Right cardiac atrium (tissue), 5 donors: Measurements from ENCODE around the gene F11. TPM values are rescaled to one million over a fixed set of nuclear protein-coding genes. Genes with fewer than 3 reads are reported as not detected.

ENCODE experiments used
- ATAC-seq, 2 donors: fragments of 200-7000 bp; cut with Tn5 transposase; one replicate each; pipeline versions ENCODE4 v1.8.0 to v1.9.1; 2020; ENCODE audit warnings: moderate library complexity in 2 of 2, mild to moderate bottlenecking in 1 of 2
- DNase-seq, 3 donors: peaks; one replicate each; pipeline ENCODE4 v3.0.0-alpha.2; 2020
- H3K27ac ChIP-seq: one replicate; pipeline ENCODE4 v1.5.1; 2013; ENCODE audit warnings: mild to moderate bottlenecking, low read length, control low read depth, moderate library complexity
- H3K27me3 ChIP-seq: one replicate; pipeline ENCODE4 v1.6.1; 2013; ENCODE audit not compliant: control insufficient read depth, insufficient read depth
- H3K4me1 ChIP-seq: one replicate; pipeline ENCODE4 v1.6.1; 2013; ENCODE audit warnings: low read length; ENCODE audit not compliant: control insufficient read depth, insufficient read depth
- H3K4me3 ChIP-seq: one replicate; pipeline ENCODE4 v1.5.1; 2013; ENCODE audit warnings: low read length, control low read depth
- H3K9me3 ChIP-seq: one replicate; pipeline ENCODE4 v1.6.1; 2013; ENCODE audit warnings: low read length; ENCODE audit not compliant: control insufficient read depth
- WGBS: extraction: QIAGEN DNeasy Blood & Tissue Kit; methylation state at CpG from one replicate; pipeline ENCODE4 v1.1.7; 2013; 5-methylcytosine and 5-hydroxymethylcytosine counted together
- intact Hi-C, 4 donors: fragments of 100-400 bp; cut with DNase I; formaldehyde crosslinking; loops; one replicate each; pipeline versions ENCODE4 v1.11.0 to v1.14.0; 2022 to 2023
- polyA plus RNA-seq: library from polyadenylated mRNA; stranded (reverse); fragments of 200-250 nt; gene quantifications from one replicate; pipeline ENCODE4 v1.2.3, GENCODE V29; 2013
- total RNA-seq, 4 donors: library from RNA; stranded (reverse); fragmentation: NEBNext Ultra II Directional; extraction: Animal tissue kit (Norgen Biotek cat#: 25700); gene quantifications; one replicate each; pipeline ENCODE4 v1.2.1, GENCODE V29; 2021
- donor health status: healthy with polysubstance abuse.
- donor health status: DM: no; HTN: yes; CAD: no.
- donor health status: DM: no; HTN: no; CAD: no.
- donor health status: DM: no; HTN: yes; CAD: no; lungs with severe emphysema.
- donor health status: DM: yes; HTN: yes; CAD: no.

Gene F11
- total and polyA plus RNA-seq, 5 donors, result 0.35 to 0.82 TPM; not detected in 3

DNA sequence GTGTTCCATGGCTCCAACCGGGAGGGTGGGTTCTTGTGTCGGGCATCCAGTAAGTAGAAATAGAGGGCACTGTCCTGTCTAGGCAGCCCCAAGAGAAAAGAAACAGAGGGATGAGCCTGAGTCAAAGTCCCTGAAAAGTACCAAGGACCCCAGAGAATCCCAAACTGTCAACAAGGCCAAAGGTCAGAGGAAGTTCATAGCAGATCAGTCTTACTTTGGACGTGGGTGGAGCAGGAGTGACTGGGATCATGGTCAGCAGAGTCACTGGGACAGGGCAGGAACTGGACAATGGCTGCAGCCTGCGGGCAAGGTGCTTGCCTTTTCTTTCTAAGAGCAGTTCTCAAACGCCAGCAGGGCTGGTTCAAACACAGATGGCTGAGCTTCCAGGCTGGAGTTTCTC lies 17.3 kb downstream of the F11 start:
- intact Hi-C loops, result no loop called here
- no peak overlapping the region for H3K27ac ChIP-seq
- H3K27me3 ChIP-seq, result peaks cover 3% of the 10 kb centered on the region
- ATAC-seq (no peak), DNase-seq (no peak)
- H3K9me3 ChIP-seq, result no peaks in the 10 kb centered on the region
- H3K4me3 ChIP-seq, result no peak overlapping the region
- no peaks in the 10 kb centered on the region for H3K4me1 ChIP-seq
- WGBS, result 76% methylated on average over 5 of the region's 5 CpGs

DNA sequence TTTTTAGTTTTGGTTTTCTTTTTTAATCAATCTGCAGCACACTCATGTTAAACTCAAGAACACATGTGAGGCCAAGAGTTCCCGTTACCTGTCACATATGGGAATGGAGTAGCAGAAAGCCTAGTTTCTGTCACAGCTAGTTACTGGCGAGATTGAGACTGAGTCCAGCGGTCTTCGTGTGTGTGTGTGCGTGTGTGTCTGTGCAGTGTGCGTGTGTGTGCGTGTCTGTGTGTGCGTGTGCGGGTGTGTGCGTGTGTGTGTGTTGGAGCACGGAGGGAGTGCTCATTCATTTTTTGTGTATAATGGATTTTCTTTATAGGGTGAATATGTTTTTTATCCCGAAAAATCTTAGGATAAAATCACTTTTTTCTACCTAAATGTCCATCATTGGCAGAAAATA lies 19.2 kb downstream of the F11 start:
- H3K9me3 ChIP-seq, result no peaks in the 10 kb centered on the region
- intact Hi-C loops, result no loop called here
- H3K4me3 ChIP-seq, result no peak overlapping the region
- peaks cover 3% of the 10 kb centered on the region for H3K27me3 ChIP-seq
- H3K27ac ChIP-seq, result no peak overlapping the region
- no peaks in the 10 kb centered on the region for H3K4me1 ChIP-seq
- 89% methylated on average over 12 of the region's 12 CpGs for WGBS
- ATAC-seq (no peak), DNase-seq (no peak)

DNA sequence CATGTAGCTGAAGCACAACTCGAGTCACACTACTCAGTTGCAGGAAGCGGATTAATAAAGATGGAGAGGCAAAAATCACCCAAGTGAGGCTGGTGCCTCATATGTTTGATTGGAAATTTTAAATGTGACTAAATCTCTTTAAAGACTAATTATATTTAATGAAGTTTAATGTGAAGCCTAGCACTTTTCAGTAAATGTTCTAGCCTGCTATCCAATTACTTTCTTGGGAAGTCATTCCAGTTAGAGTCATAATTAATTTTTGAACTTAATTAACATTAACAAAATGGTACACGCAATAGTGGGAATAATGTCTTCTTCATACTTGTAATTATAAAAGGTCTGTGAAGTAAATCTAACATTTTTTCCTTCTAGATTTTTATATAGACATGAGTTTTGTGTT lies 20.6 kb downstream of the F11 start:
- 90% methylated on average over 3 of the region's 3 CpGs for WGBS
- peaks cover 3% of the 10 kb centered on the region for H3K27me3 ChIP-seq
- no peak overlapping the region for H3K27ac ChIP-seq
- no peaks in the 10 kb centered on the region for H3K9me3 ChIP-seq
- H3K4me3 ChIP-seq, result no peak overlapping the region
- intact Hi-C loops, result no loop called here
- DNase-seq, result no peak
- H3K4me1 ChIP-seq, result no peaks in the 10 kb centered on the region
- ATAC-seq, result no peak

DNA sequence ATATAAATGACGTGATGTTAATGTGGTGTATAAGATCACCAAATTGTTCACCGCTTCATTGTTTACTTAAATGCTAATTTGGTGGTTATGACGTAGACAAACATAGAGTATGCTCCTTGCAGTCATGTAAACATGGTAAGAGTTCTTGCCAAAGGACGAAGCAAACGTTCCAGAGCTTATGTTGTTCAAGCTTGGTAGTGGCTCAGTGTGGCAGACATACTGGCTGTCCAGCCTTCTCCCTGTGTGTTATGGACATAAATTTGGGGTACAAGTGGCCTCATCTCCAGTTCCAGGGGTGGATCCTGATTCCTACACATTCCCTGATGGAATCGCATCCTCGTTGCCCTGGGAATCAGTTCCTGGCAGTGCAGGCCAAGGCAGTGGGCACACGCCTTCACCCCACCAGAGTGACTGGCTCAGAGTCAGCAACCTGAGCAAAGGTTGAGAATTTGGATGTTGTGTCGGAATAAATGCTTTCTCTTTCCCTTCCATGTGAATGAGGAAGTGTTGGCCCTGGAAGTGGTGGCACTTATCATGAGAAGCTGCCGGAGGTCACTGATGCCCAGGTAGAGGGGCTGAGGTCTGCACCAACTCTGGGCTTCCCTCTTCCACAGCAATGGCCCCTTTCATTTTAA lies 25.4 kb downstream of the F11 start:
- ATAC-seq (no peak), DNase-seq (no peak)
- Histone ChIP-seq H3K9me3 (no peaks in the 10 kb centered on the region), H3K4me1 (no peaks in the 10 kb centered on the region), H3K4me3 (no peak overlapping the region), H3K27ac (no peak overlapping the region), H3K27me3 (no peaks in the 10 kb centered on the region)
- intact Hi-C loops, result loop anchor here in 1 of 4 donors (10.0 kb wide), 1 partner anchor 293 kb away; no protein-coding TSS in a partner anchor
- 83% methylated on average over 10 of the region's 10 CpGs for WGBS

DNA sequence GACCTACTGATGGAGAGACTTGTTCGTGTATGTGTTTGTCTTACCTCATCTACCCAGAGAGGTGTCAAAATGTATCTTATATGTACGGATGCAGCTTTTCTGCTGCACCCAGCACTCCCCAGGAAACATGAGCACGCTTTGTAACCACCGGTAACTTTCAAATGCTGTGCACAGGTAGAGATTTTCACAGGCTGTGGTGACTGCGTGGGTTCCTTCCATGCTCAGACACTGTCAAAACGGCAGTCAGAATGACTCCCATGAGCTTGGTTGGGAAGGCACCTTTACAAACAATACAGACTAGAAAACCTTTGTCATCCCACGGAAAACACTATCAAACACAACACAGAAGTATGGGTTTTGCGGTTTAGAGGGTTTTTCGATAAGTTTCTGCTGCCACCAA lies 28.2 kb downstream of the F11 start:
- H3K27me3 ChIP-seq, result peaks cover 1% of the 10 kb centered on the region
- DNase-seq (no peak), ATAC-seq (no peak)
- no peaks in the 10 kb centered on the region for H3K9me3 ChIP-seq
- H3K4me1 ChIP-seq, result no peaks in the 10 kb centered on the region
- 85% methylated on average over 9 of the region's 9 CpGs for WGBS
- no peak overlapping the region for H3K4me3 ChIP-seq
- no peak overlapping the region for H3K27ac ChIP-seq
- intact Hi-C loops, result loop anchor here in 1 of 4 donors (10.0 kb wide), 1 partner anchor 291 kb away; no protein-coding TSS in a partner anchor

DNA sequence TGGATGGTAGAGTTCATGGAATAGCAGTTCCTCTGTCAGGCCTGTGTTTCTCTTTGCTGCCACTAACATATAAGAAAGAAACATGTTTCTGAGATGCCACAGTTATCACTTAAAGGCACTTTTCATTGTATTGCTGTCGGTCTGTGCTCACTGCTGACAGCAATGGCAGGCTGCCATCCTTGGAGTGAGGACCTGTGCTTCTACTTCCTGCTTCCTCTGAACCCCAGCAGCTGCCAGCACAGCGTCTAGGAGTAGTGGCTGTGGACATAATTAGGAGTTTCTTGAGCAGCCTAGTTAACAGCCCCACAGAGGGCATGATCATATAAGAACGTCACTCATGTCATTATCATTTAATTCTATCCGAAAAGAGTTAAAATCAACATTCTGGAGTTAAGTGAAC lies 30.5 kb downstream of the F11 start:
- no peak for ATAC-seq
- Histone ChIP-seq H3K9me3 (no peaks in the 10 kb centered on the region), H3K4me1 (no peaks in the 10 kb centered on the region), H3K27me3 (peaks cover 2% of the 10 kb centered on the region), H3K4me3 (no peak overlapping the region), H3K27ac (no peak overlapping the region)
- DNase-seq, result no peak
- 33% methylated on average over 4 of the region's 4 CpGs for WGBS
- intact Hi-C loops, result loop anchor here (5.0 to 10.0 kb wide), 2 partner anchors 288 to 291 kb away; no protein-coding TSS in a partner anchor

DNA sequence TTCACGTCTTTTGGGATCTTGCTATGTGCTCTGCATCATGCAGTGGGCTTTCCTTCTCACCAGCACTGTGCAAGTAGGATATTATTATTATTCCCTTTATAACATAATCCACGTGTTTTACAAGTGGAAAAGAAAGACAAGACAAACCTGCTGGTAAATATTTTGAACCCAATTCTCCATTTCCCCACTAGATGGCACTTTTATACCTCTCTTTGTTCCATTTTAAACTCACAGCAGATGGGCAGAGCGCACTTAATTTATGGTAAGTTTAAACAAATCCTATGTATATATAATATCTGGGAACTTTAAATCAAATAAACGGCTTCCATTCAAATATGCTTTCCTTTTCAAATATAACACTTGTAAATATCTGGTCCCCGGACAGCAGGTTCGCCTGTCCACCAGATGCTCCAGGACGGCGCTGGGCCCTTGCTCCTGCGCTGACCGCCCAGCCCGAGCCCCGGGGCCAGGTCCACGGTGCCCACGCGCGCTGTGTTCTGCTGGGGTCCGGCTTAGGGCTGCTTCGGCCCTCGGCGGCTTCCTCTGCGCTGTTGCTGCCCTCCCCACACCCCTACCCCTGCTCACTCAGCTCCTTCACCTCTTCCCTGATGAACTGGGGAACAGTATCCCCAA lies 31.1 kb downstream of the F11 start:
- 52% methylated on average over 21 of the region's 21 CpGs for WGBS
- Histone ChIP-seq H3K4me1 (no peaks in the 10 kb centered on the region), H3K27me3 (peaks cover 2% of the 10 kb centered on the region), H3K27ac (no peak overlapping the region), H3K9me3 (no peaks in the 10 kb centered on the region), H3K4me3 (no peak overlapping the region)
- ATAC-seq (no peak), DNase-seq (no peak)
- intact Hi-C loops, result loop anchor here (5.0 to 10.0 kb wide), 2 partner anchors 288 to 290 kb away; no protein-coding TSS in a partner anchor

DNA sequence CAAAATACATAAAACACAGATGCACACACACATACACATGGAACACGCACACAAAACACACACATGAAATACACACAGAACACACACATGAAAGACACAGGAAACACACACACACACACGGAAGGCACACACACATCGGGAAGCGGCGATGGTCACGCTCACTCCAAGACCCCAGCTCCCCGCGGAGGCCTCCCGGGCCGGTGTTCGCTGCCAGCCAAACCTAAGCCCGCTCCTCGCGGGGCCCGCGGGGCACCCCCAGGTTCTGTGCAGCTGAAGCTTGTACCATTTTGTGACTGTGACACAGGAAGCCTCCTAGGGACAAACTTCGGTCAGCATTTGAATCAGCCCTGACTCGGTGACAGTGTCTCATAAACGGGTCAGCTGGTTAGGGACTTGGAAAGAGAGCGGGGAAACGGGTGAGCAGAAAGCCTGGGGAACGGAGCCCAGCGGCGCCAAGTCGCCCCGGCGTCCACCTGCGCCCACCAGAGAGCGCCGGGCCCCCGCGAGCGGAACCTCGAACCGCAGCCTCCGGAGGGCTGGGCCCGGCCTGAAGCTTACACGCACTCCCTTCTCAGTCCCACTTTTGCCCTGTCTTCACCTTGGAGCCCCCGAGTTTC lies 32.1 kb downstream of the F11 start:
- intact Hi-C loops, result loop anchor here (5.0 to 10.0 kb wide), 2 partner anchors 287 to 289 kb away; no protein-coding TSS in a partner anchor
- peaks cover 2% of the 10 kb centered on the region for H3K27me3 ChIP-seq
- DNase-seq, result no peak

DNA sequence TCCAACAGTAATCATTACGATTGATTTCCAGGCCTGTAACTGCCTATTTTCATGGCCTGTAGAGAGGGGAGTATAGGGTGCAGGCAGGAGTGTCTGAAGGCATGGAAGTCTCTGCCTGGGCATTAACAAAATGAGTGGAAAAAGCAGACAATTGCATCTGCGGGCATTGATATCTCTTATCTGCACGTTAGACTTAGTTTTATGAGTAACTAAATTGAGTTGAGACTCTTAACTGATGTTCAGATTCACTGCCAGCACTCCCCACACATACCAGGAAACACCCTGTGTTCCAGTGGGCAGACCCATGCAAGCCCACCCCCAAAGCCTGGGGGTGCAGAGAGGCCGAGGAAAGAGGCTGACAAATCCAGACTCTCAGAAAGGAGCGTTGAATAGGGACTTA lies 33.3 kb downstream of the F11 start:
- Histone ChIP-seq H3K27ac (no peak overlapping the region), H3K27me3 (peaks cover 2% of the 10 kb centered on the region), H3K4me3 (no peak overlapping the region), H3K9me3 (no peaks in the 10 kb centered on the region), H3K4me1 (no peaks in the 10 kb centered on the region)
- intact Hi-C loops, result loop anchor here (5.0 to 10.0 kb wide), 2 partner anchors 286 to 288 kb away; no protein-coding TSS in a partner anchor
- ATAC-seq (no peak), DNase-seq (no peak)
- WGBS, result 76% methylated on average over 5 of the region's 5 CpGs

More for the DNA sequence above, 32.1 kb downstream of the F11 start:
- no peak for ATAC-seq
- no peaks in the 10 kb centered on the region for H3K4me1 ChIP-seq
- H3K9me3 ChIP-seq, result no peaks in the 10 kb centered on the region
- 20% methylated on average over 39 of the region's 39 CpGs for WGBS
- no peak overlapping the region for H3K27ac ChIP-seq
- H3K4me3 ChIP-seq, result no peak overlapping the region

DNA sequence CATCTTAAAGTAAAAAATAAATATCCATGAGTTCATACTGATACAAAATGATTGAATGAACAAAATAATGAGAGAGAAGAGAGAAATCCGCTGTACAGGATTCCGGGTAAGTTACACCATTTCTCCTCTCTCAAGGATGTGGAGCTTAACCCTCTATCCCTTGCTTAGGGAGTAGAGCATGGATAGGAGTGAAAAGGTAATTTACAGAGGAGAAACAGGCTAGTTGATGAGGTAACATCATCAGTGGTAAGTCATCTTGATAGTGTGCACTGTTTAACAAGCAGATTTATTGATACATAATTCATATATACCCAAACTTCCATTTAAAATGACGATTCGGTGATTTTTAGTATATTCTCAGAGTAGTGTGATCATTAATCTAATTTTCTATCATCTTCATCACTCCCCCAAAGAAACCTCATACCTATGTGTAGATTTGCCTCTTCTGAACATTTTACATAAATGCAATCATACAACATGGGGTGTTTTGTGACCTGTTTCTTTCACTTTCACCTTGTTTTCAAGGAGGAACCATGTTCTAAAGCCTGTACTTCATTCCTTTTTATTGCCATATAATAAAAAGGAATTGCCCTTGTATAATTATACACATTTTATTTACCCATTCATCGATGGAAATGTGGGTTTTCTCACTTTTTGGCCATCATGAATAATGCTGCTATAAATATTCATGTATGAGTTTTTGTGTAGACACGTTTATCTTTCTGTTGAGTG lies 34.8 kb downstream of the F11 start:
- H3K27me3 ChIP-seq, result peaks cover 2% of the 10 kb centered on the region
- 86% methylated on average over 6 of the region's 6 CpGs for WGBS
- H3K4me3 ChIP-seq, result no peak overlapping the region
- no peaks in the 10 kb centered on the region for H3K4me1 ChIP-seq
- H3K27ac ChIP-seq, result no peak overlapping the region
- intact Hi-C loops, result no loop called here
- DNase-seq, result no peak
- ATAC-seq, result no peak
- no peaks in the 10 kb centered on the region for H3K9me3 ChIP-seq

DNA sequence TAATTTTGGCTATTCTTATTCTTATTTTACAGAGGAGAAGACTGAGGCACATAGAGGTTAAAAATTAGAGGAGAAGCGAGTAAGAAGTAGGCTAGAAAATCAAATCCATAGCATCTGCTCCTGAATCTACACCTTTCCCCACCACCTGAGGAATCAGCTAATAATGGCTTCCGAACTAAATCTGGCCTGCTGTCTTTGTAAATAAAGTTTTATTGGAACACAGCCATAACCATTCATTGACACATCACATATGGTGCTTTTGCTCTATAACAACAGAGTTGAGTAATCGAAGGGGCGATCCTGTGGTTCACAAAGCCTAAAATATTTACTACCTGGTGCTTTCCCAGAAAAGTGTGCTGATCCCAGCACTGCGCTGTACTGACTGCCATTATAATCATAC lies 38.2 kb downstream of the F11 start:
- intact Hi-C loops, result no loop called here
- no peak overlapping the region for H3K27ac ChIP-seq
- DNase-seq, result no peak
- H3K9me3 ChIP-seq, result no peaks in the 10 kb centered on the region
- no peaks in the 10 kb centered on the region for H3K4me1 ChIP-seq
- 90% methylated on average over 5 of the region's 5 CpGs for WGBS
- peaks cover under 1% of the 10 kb centered on the region for H3K27me3 ChIP-seq
- no peak for ATAC-seq
- no peak overlapping the region for H3K4me3 ChIP-seq
